Fibroblast of skin of back (primary cell): ENCODE data around the gene ZNF891.

Experiments
- DNase-seq: peaks from one replicate; pipeline ENCODE4 v3.0.0-alpha.2; 2013

Gene ZNF891

DNA sequence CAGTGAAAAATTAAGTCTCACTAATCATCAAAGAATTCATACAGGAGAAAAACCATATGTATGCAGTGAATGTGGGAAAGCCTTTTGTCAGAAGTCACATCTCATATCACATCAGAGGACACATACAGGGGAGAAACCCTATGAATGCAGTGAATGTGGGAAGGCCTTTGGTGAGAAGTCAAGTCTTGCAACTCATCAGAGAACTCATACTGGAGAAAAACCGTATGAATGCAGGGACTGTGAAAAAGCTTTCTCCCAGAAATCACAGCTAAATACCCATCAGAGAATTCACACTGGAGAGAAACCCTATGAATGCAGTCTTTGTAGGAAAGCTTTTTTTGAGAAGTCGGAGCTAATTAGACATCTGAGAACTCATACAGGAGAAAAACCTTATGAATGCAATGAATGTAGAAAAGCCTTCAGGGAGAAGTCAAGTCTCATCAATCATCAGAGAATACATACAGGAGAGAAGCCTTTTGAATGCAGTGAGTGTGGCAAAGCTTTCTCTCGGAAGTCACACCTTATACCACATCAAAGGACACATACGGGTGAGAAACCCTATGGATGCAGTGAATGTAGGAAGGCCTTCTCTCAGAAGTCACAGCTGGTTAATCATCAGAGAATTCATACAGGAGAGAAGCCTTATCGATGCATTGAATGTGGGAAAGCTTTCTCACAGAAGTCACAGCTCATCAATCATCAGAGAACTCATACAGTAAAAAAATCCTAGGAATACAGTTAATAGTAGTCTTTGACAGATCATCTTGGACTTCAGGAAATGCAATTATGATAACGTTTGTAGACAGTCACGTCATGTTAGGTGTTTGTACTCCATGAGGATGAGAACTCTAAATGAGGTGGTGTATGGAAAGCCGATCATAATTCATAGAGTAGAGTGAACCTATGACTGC, 71.6 kb downstream of the ZNF891 start:
- no peak for DNase-seq

DNA sequence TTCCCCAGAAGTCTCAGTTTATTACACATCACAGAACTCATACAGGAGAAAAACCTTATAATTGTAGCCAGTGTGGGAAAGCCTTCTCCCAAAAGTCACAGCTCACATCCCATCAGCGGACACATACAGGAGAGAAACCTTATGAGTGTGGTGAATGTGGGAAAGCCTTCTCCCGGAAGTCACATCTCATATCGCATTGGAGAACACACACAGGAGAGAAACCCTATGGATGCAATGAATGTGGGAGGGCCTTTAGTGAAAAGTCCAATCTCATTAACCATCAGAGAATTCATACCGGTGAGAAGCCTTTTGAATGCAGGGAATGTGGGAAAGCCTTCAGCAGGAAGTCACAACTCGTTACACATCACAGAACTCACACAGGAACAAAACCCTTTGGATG, 72.6 kb downstream of the ZNF891 start:
- DNase-seq, result no peak
